Measurements from ENCODE around the gene ISG20L2.
A peak's percentile ranks its signal among the peaks of the same experiment; 100 is the strongest.

Gene ISG20L2

DNA sequence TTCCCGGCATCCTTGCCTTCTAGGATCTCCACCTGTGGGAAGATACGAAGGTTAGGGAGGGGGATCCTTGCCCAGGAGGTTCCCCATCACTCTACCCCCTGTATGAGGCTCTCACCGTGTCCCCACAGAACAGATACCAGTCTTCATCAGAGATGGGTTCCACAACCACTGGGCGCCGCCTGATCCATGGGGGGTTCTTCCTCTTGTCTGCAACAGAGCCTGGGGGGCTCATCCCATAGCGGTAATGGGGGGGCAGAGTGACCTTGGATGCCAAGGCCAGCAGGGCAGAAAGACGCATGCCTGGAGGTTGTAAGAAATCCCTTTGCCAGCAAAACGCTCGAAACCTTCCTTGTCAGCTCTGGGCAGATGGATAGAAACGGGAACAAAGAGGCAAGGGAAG, 9.8 kb upstream of the ISG20L2 start:
- Mint-ChIP-seq H3K4me1 (peaks cover 33% of the 10 kb centered on the region), H3K4me3 (no peak overlapping the region), H3K27ac (no peak overlapping the region), H3K27me3 (no peaks in the 10 kb centered on the region), H3K36me3 (peaks cover 58% of the 10 kb centered on the region), H3K9me3 (no peaks in the 10 kb centered on the region)
- ATAC-seq = no peak

DNA sequence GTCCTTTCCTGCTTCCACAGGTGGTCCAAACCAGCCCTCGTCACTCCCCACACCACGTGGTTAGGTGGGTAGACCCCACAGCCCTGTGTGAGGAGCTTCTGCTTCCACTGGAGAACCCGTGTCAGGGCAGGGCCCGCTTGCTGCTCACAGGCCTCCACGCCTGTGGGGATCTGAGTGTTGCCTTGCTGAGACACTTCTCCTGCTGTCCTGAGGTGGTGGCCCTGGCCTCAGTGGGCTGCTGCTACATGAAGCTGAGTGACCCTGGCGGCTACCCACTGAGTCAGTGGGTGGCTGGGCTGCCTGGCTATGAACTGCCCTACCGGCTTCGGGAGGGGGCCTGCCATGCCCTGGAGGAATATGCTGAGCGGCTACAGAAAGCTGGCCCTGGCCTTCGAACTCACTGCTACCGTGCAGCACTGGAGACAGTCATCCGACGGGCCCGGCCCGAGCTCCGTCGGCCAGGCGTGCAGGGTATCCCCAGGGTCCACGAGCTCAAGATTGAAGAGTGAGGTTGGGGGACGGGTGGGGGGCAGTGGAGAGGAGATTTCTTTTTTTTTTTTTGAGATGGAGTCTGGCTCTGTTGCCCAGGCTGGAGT, 5.5 kb upstream of the ISG20L2 start:
- Mint-ChIP-seq H3K36me3 (peaks cover 39% of the 10 kb centered on the region), H3K27me3 (no peaks in the 10 kb centered on the region), H3K4me3 (no peak overlapping the region), H3K27ac (no peak overlapping the region), H3K9me3 (no peaks in the 10 kb centered on the region), H3K4me1 (peaks cover 29% of the 10 kb centered on the region)
- no peak for ATAC-seq

DNA sequence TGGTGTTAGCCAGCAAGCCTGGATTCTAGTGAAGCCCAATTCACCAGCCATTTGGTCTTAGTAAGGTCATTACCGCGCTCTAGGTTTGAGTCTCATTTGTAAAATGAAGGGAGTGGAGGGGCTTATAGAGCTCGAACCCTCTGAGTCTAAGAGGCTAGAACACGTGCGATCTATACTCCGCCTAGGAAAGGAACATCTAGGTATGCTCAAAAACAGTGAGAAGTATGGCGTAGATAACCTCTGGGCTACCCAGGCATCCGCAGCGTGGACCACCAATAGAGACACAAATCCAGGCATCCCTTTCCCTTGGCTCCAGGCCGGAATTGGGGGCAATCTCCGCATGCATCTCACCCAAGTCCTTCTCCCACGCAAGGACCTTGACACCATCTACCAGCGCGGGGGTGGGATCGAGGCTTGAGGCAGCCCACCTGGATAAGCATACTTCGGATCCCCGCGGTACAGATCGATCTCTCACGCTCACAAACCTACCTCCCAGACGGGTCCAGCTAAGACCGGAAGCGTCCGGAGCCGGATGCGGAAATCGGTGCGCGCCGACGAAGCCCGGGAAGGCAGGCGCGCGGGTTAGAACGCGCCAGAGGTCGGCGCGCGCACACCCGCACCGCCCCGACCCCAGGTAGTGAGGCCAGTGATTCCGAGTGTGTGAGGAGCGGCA, 504 bp downstream of the ISG20L2 start, which contains the start of gene METTL25B:
Gene METTL25B, plus strand, starts transcription at position 544 of the 673 bp plus-strand sequence. CDS start 636 bp downstream, outside the sequence.
- H3K9me3 Mint-ChIP-seq = no peaks in the 10 kb centered on the region
- peaks cover 38% of the 10 kb centered on the region for H3K4me1 Mint-ChIP-seq
- H3K36me3 Mint-ChIP-seq = peaks cover 23% of the 10 kb centered on the region
- H3K27ac Mint-ChIP-seq = no peak within 1 kb of the TSS
- no peaks in the 10 kb centered on the region for H3K27me3 Mint-ChIP-seq
- peak; percentile 85 for ATAC-seq
- H3K4me3 Mint-ChIP-seq = no peak within 1 kb of the TSS

DNA sequence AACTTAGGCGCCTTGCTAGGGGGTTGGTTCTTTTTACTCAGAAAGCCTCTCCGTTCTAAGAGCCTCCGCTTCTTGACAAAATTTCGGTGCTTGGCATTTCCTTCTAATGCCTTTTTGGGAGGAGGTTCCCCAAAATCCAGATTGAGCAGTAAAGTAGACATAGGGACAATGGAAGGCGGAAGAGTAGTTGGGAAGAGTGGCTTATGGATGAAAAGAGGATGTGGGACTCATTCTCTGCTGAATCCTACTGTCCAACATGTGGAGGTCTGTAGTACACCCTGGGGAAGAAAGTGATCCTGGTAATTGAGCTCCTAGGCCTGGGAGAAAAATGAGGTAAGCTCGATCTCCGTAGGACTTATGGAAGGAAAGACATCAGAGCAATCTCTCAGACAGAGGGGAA, 1.1 kb downstream of the ISG20L2 start:
- ATAC-seq = no peak
- H3K4me3 Mint-ChIP-seq = no peak overlapping the region
- H3K27ac Mint-ChIP-seq = no peak overlapping the region
- H3K9me3 Mint-ChIP-seq = no peaks in the 10 kb centered on the region
- H3K4me1 Mint-ChIP-seq = peaks cover 33% of the 10 kb centered on the region
- H3K36me3 Mint-ChIP-seq = peaks cover 23% of the 10 kb centered on the region
- H3K27me3 Mint-ChIP-seq = no peaks in the 10 kb centered on the region

GRCh38 chr1:156726549-156727226, 1.9 kb downstream of the ISG20L2 start:
- Mint-ChIP-seq H3K36me3 (peaks cover 23% of the 10 kb centered on the region), H3K4me3 (no peak overlapping the region), H3K4me1 (peaks cover 33% of the 10 kb centered on the region), H3K27ac (no peak overlapping the region), H3K9me3 (no peaks in the 10 kb centered on the region), H3K27me3 (no peaks in the 10 kb centered on the region)
- ATAC-seq = no peak

- peaks cover 37% of the 10 kb centered on the region for H3K4me1 Mint-ChIP-seq
- no peaks in the 10 kb centered on the region for H3K9me3 Mint-ChIP-seq
- peaks cover 30% of the 10 kb centered on the region for H3K36me3 Mint-ChIP-seq
- no peaks in the 10 kb centered on the region for H3K27me3 Mint-ChIP-seq
- no peak overlapping the region for H3K4me3 Mint-ChIP-seq
- ATAC-seq = peak; percentile 67
- H3K27ac Mint-ChIP-seq = no peak overlapping the region
Observed at GRCh38 chr1:156725683-156726280, 2.8 kb downstream of the ISG20L2 start.

DNA sequence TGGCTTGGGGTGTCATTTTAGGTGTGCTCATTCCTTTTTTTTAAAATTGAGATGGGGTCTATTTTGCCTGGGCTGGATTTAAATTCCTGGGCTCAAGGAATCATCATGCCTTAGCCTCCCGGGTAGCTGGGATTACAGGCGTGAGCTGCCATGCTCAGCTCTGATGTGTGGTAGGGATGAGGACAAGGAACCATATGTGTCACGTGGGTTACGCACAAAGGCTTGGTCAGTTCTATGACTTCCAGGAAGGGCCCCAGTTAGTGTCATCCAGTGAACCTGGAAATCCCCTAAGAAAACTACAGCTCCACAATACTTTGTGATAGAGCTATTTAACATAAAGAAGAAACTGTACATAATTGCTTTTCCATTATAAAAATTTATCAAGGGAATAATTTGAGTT, 7.0 kb downstream of the ISG20L2 start:
- Mint-ChIP-seq H3K4me1 (peaks cover 21% of the 10 kb centered on the region), H3K9me3 (no peaks in the 10 kb centered on the region), H3K27ac (no peak overlapping the region), H3K27me3 (no peaks in the 10 kb centered on the region), H3K36me3 (peaks cover 38% of the 10 kb centered on the region), H3K4me3 (no peak overlapping the region)
- no peak for ATAC-seq

DNA sequence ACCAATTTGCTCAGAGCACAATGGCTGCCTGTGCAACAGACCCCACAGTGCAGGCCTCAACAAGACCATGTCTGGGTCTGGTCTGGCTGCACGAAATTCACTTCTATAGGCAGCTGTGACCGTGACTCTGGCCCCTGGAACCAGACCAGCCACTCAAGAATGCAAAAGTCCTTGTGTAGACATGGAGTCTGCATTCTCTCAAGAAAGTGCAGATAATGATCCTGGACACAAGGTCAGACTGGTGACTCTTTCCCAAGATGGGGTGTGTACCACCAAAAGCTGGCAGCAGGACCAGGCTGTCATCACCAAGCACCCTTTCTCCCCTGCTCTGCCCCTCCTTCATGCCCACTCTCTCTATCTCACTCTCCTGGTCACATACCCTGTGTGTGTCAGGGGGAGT, 7.4 kb downstream of the ISG20L2 start:
- H3K9me3 Mint-ChIP-seq = no peaks in the 10 kb centered on the region
- H3K27me3 Mint-ChIP-seq = no peaks in the 10 kb centered on the region
- H3K4me3 Mint-ChIP-seq = no peak overlapping the region
- ATAC-seq = no peak
- no peak overlapping the region for H3K27ac Mint-ChIP-seq
- H3K36me3 Mint-ChIP-seq = peaks cover 41% of the 10 kb centered on the region
- H3K4me1 Mint-ChIP-seq = peaks cover 21% of the 10 kb centered on the region

DNA sequence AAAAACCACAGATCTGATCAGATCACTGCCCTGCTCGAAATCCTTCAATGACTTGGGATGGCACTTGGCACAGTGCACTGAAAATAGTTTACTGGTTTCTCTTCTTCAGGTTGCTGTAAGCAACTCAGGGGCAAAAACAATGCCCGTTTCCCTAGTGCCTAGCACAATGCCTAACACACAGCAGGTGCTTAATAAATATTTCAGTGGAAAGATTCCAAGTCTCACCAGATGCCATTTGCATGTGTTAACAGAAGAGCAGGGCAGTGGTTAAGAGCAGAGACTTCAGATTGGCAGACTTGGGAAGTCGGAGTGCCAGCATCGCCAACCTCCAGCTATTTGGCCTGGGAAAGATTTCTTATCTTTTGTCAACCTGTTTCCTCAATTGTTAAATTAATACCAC, 11.2 kb downstream of the ISG20L2 start:
- no peak overlapping the region for H3K4me3 Mint-ChIP-seq
- peaks cover 34% of the 10 kb centered on the region for H3K36me3 Mint-ChIP-seq
- H3K9me3 Mint-ChIP-seq = no peaks in the 10 kb centered on the region
- peaks cover 4% of the 10 kb centered on the region for H3K4me1 Mint-ChIP-seq
- no peaks in the 10 kb centered on the region for H3K27me3 Mint-ChIP-seq
- no peak for ATAC-seq
- H3K27ac Mint-ChIP-seq = no peak overlapping the region

GRCh38 chr1:156714830-156715229, 13.7 kb downstream of the ISG20L2 start:
- no peak overlapping the region for H3K4me3 Mint-ChIP-seq
- no peak for ATAC-seq
- H3K4me1 Mint-ChIP-seq = no peaks in the 10 kb centered on the region
- H3K27me3 Mint-ChIP-seq = no peaks in the 10 kb centered on the region
- peaks cover 27% of the 10 kb centered on the region for H3K36me3 Mint-ChIP-seq
- H3K9me3 Mint-ChIP-seq = no peaks in the 10 kb centered on the region
- no peak overlapping the region for H3K27ac Mint-ChIP-seq

GRCh38 chr1:156712626-156713025, 15.9 kb downstream of the ISG20L2 start:
- H3K36me3 Mint-ChIP-seq = peaks cover 27% of the 10 kb centered on the region
- H3K9me3 Mint-ChIP-seq = no peaks in the 10 kb centered on the region
- H3K4me1 Mint-ChIP-seq = no peaks in the 10 kb centered on the region
- H3K27me3 Mint-ChIP-seq = no peaks in the 10 kb centered on the region
- no peak for ATAC-seq
- H3K27ac Mint-ChIP-seq = no peak overlapping the region
- no peak overlapping the region for H3K4me3 Mint-ChIP-seq

DNA sequence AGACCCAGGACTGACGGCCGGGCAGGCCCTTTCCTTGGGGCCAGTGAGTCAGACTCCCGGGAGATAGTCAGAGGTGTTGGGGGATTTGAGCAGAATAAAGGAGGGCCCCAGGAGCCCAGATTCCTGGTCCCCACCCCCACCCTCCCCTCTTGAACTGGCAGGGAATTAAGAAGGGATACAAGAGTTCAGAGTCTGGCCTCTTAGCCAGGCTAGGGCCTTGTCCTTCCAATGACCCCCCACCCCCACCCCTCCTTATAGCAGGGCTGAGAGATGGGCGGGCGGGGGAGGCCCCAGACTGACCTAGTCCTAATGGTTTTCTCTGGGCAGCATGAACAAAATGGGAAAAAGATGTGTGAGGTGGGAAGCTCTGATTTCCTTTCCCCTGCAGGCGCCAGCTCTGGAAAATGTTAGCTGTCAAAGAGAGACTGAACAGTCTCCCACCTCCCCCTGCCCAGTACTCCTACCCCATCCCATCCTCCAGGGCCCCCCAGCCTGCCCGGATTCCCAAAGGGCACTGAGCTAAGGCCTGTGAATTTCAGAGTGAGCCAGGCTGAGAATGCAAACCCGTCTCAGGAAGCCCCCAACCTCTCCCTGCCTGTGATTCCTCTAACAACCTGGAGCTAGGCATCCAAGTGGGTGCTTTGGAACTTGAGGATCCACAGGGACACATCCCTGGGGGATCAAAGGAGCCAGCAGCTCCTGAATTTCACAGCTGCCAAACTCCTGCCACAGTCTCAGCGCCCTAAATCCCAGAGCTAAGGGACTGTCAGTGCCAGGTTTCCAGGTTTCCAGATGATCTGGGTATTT, 17.4 kb downstream of the ISG20L2 start:
- Mint-ChIP-seq H3K4me3 (no peak overlapping the region), H3K27me3 (no peaks in the 10 kb centered on the region), H3K27ac (no peak overlapping the region)

GRCh38 chr1:156709757-156710489, 18.6 kb downstream of the ISG20L2 start:
- Mint-ChIP-seq H3K4me1 (peaks cover 20% of the 10 kb centered on the region), H3K27ac (no peak overlapping the region), H3K9me3 (no peaks in the 10 kb centered on the region), H3K4me3 (no peak overlapping the region), H3K36me3 (peaks cover 5% of the 10 kb centered on the region), H3K27me3 (peaks cover 4% of the 10 kb centered on the region)
- no peak for ATAC-seq

More for the DNA sequence above, 17.4 kb downstream of the ISG20L2 start:
- Mint-ChIP-seq H3K9me3 (no peaks in the 10 kb centered on the region), H3K4me1 (peaks cover 8% of the 10 kb centered on the region), H3K36me3 (peaks cover 17% of the 10 kb centered on the region)
- ATAC-seq = no peak

DNA sequence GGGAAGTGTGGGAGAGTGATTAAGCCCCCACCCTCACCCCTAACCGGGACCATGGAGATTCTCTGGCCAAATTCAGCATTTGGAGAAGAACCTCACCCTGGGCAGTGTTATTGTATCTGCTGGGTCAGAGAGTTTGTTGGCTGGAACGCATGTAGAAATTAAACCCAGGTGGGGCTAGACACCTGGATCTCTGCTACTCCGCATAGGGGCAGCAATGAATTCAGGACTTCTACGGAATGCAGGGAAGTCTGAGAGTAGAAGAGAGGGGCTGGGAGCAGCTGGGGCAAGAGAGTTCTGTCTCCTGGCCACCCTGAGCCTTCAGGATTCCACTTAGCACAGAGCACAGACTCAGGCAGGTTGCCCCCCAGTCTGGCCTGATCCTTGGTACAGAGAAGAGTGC, 19.5 kb downstream of the ISG20L2 start:
- Mint-ChIP-seq H3K27ac (no peak overlapping the region), H3K9me3 (no peaks in the 10 kb centered on the region), H3K27me3 (peaks cover 13% of the 10 kb centered on the region), H3K36me3 (no peaks in the 10 kb centered on the region), H3K4me1 (peaks cover 29% of the 10 kb centered on the region), H3K4me3 (no peak overlapping the region)
- no peak for ATAC-seq

Data from stimulated activated memory B cell treated with anti-CD40 and anti-IgM and Interleukin-4, amounts not matched to agents 10 μg/mL and 1 μg/mL and 100 μg/mL, for 72 hours (primary cell).